Body of pancreas (tissue), 4 donors: ENCODE results near the gene BTD. TPM values are rescaled to one million over a fixed set of nuclear protein-coding genes. Genes with fewer than 3 reads are reported as not detected.
A peak's percentile ranks its signal among the peaks of the same experiment; 100 is the strongest.
"Not testable (repeated sequence)": the region's sequence is repeated elsewhere in the genome, so short reads cannot be mapped to it uniquely, and the experiment has no call there.

Experiments
- ATAC-seq: fragments of 150-250 bp; one replicate; pipeline ENCODE4 v1.9.1; 2016
- DNase-seq, 4 donors: peaks; one replicate each; pipeline ENCODE4 v3.0.0-alpha.2; 2019
- H3K27ac ChIP-seq, 4 donors: fragments of 200-600 bp; sonication (generic); 1 replicate in 3 of 4; 2 replicates in 1 of 4; pipeline versions ENCODE4 v1.5.1 to v1.6.1; 2016 to 2019; ENCODE audit warnings: mild to moderate bottlenecking in 1 of 4, mixed read lengths in 1 of 4, moderate library complexity in 1 of 4
- H3K27me3 ChIP-seq, 2 donors: fragments of 200-600 bp; sonication (generic); one replicate each; pipeline ENCODE4 v1.6.0; 2016; ENCODE audit warnings: mild to moderate bottlenecking in 1 of 2
- H3K36me3 ChIP-seq, 2 donors: fragments of 200-600 bp; sonication (generic); replicated peaks in 1 of 2; 2 replicates each; pipeline ENCODE4 v1.5.1; 2016; ENCODE audit warnings: low read depth in 2 of 2; ENCODE audit not compliant: insufficient read depth in 1 of 2
- H3K4me1 ChIP-seq: fragments of 200-600 bp; sonication (generic); one replicate; pipeline ENCODE4 v1.6.0; 2016
- H3K4me3 ChIP-seq, 2 donors: fragments of 200-600 bp; sonication (generic); 1 replicate in 1 of 2; 2 replicates in 1 of 2; pipeline ENCODE4 v1.5.1; 2016 to 2019
- H3K9me3 ChIP-seq, 3 donors: fragments of 200-600 bp; sonication (generic); 1 replicate in 2 of 3; 2 replicates in 1 of 3; pipeline ENCODE4 v1.5.1; 2016
- CTCF ChIP-seq, 7 experiments: fragments of 450-650 bp in 4 of 7; fragments of 200-600 bp in 3 of 7; sonication (generic) in 3 of 7; IDR thresholded peaks; one replicate each; pipeline ENCODE4 v1.5.1; 2016 to 2019; ENCODE audit warnings: antibody characterized with exemption in 7 of 7
- POLR2A ChIP-seq, 3 donors: fragments of 450-650 bp; IDR thresholded peaks; one replicate each; pipeline ENCODE4 v1.6.1; 2016; ENCODE audit warnings: antibody characterized with exemption in 3 of 3, mild to moderate bottlenecking in 2 of 3
- WGBS, 2 donors: methylation state at CpG; one replicate each; pipeline ENCODE4 v1.1.5; 2017; 5-methylcytosine and 5-hydroxymethylcytosine counted together
- intact Hi-C: fragments of 100-400 bp; cut with DNase I; formaldehyde crosslinking; loops from one replicate; pipeline ENCODE4 v1.15.1; 2023
- total RNA-seq, 2 donors: library from RNA; depleted of rRNA; stranded (reverse); fragments of >200 nt; gene quantifications; one replicate each; pipeline ENCODE4 v1.1.0, GENCODE V29; 2016

The BTD gene
- total RNA-seq, 2 donors from 2014 or later = 8.2 to 24.4 TPM

DNA sequence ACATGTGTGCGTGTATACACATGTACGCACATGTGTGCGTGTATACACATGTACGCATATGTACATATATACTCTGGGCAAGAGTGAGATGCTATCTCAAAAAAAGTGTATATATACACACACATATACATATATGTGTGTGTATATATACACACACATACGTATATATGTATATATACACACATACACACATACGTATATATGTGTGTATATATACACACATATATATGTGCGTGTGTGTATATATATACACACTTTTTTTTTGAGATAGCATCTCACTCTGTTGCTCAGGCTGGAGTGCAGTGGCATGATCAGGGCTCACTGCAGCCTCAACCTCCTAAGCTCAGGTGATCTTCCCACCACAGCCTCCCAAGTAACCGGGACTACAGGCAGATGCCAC, 8.6 kb upstream of the BTD start:
- peaks cover 0 to 2% of the 10 kb centered on the region in 2 donors for H3K36me3 ChIP-seq
- H3K27ac ChIP-seq = no peak overlapping the region
- TF ChIP-seq CTCF (IDR thresholded peaks at IDR 0.05) (no peak), POLR2A (IDR thresholded peaks at IDR 0.05) (no peak)
- H3K9me3 ChIP-seq = no peaks in the 10 kb centered on the region
- 94 to 95% methylated on average over 8 of the region's 8 CpGs for whole genome bisulfite sequencing, 2 donors
- no peak overlapping the region for H3K4me3 ChIP-seq
- intact Hi-C loops = no loop called here
- no peaks in the 10 kb centered on the region for H3K27me3 ChIP-seq
- no peaks in the 10 kb centered on the region for H3K4me1 ChIP-seq
- DNase-seq (no peak), ATAC-seq (no peak)

- DNase-seq (no peak), ATAC-seq (no peak)
- intact Hi-C loops = no loop called here
- no peak overlapping the region for H3K27ac ChIP-seq
- no peaks in the 10 kb centered on the region for H3K36me3 ChIP-seq
- H3K27me3 ChIP-seq = no peaks in the 10 kb centered on the region
- TF ChIP-seq CTCF (IDR thresholded peaks at IDR 0.05) (no peak), POLR2A (IDR thresholded peaks at IDR 0.05) (no peak)
- H3K4me3 ChIP-seq = no peak overlapping the region
- H3K9me3 ChIP-seq = no peaks in the 10 kb centered on the region
- 78 to 86% methylated on average over 2 of the region's 2 CpGs for WGBS, 2 donors
- H3K4me1 ChIP-seq = peaks cover 20% of the 10 kb centered on the region
Observed at GRCh38 chr3:15595955-15596354, 5.6 kb upstream of the BTD start.

GRCh38 chr3:15601046-15601398, 523 bp upstream of the BTD start:
- ATAC-seq (peak; percentile 4), DNase-seq (no peak)
- H3K36me3 ChIP-seq = no peaks in the 10 kb centered on the region
- peak overlapping the region; percentile 85 to 91 for H3K4me3 ChIP-seq
- TF ChIP-seq POLR2A (IDR thresholded peaks at IDR 0.05) (no peak), CTCF (IDR thresholded peaks at IDR 0.05) (no peak)
- intact Hi-C loops = no loop called here
- H3K27me3 ChIP-seq = no peaks in the 10 kb centered on the region
- 0% methylated on average over 17 to 19 of the region's 19 CpGs for WGBS, 2 donors
- H3K4me1 ChIP-seq = peaks cover 47% of the 10 kb centered on the region
- peak overlapping the region; percentile 62 to 93 (median 76) for H3K27ac ChIP-seq
- no peaks in the 10 kb centered on the region for H3K9me3 ChIP-seq

GRCh38 chr3:15602146-15602536, 596 bp downstream of the BTD start:
- TF ChIP-seq POLR2A (IDR thresholded peaks at IDR 0.05) = no peak
- no peak for TF ChIP-seq CTCF (IDR thresholded peaks at IDR 0.05)
- peak overlapping the region in 1 of 2 donors; percentile 91 for H3K4me3 ChIP-seq
- H3K27ac ChIP-seq = peak overlapping the region; percentile 69 to 93 (median 81)
- H3K4me1 ChIP-seq = peaks cover 58% of the 10 kb centered on the region
- DNase-seq = no peak
- intact Hi-C loops = no loop called here
- WGBS, 2 donors = 1% methylated on average over 9 of the region's 9 CpGs
- H3K36me3 ChIP-seq = no peaks in the 10 kb centered on the region
- no peaks in the 10 kb centered on the region for H3K27me3 ChIP-seq
- ATAC-seq = peak; percentile 4
- H3K9me3 ChIP-seq = no peaks in the 10 kb centered on the region

DNA sequence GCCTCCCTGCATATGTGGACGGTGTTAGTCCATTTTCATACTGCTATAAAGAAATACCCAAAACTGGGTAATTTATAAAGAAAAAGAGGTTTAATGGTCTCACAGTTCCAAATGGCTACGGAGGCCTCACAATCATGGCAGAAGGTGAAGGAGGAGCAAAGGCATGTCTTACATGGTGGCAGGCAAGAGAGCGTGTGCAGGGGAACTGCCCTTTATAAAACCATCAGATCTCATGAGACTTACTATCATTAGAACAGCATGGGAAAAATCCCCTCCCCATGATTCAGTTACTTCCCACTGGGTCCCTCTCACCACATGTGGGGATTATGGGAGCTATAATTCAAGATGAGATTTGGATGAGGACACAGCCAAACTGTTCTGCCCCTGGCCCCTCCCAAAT, 1.3 kb downstream of the BTD start:
- H3K9me3 ChIP-seq, H3K27me3 ChIP-seq, intact Hi-C loops, ATAC-seq, H3K36me3 ChIP-seq, H3K4me3 ChIP-seq, DNase-seq: not testable (repeated sequence)
- 100% methylated on average over 3 of the region's 3 CpGs for WGBS, 2 donors
- Histone ChIP-seq H3K4me1 (peaks cover 63% of the 10 kb centered on the region), H3K27ac (peak overlapping the region in 3 of 4 donors; percentile 69 to 93 (median 84))

DNA sequence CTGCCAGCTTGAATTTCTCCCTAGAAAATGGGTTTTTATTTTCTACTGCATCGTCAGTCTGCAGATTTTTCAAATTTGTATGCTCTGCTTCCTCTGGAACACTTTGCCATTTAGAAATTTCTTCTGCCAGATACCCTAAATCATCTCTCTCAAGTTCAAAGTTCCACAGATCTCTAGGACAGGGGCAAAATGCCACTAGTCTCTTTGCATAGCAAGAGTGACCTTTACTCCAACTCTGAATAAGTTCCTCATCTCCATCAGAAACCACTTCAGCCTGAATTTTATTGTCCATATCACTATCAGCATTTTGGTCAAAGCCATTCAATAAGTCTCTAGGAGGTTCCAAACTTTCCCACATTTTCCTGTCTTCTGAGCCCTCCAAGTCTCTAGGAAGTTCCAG, 3.0 kb downstream of the BTD start:
- H3K36me3 ChIP-seq, H3K4me3 ChIP-seq, DNase-seq, H3K27me3 ChIP-seq, H3K9me3 ChIP-seq, intact Hi-C loops, ATAC-seq: not testable (repeated sequence)
- Histone ChIP-seq H3K4me1 (peaks cover 73% of the 10 kb centered on the region), H3K27ac (peak overlapping the region in 2 of 4 donors; percentile 41 to 82)
- 88 to 94% methylated on average over 1 of the region's 1 CpG for WGBS, 2 donors
